ENCODE results near the gene PARP16.
"Not testable (repeated sequence)": the region's sequence is repeated elsewhere in the genome, so short reads cannot be mapped to it uniquely, and the experiment has no call there.

The PARP16 gene

GRCh38 chr15:65246939-65247338, 39.7 kb downstream of the PARP16 start:
- DNase-seq (ENCODE audit: insufficient read length, low spot score) (no peak), FAIRE-seq (no peak)
- no peak for TF ChIP-seq CTCF (IDR thresholded peaks at IDR 0.05; ENCODE audit: insufficient read depth, missing control alignments)

GRCh38 chr15:65246026-65246714, 40.5 kb downstream of the PARP16 start:
- TF ChIP-seq CTCF (IDR thresholded peaks at IDR 0.05; ENCODE audit: insufficient read depth, missing control alignments), result no peak
- FAIRE-seq (no peak), DNase-seq (ENCODE audit: insufficient read length, low spot score) (no peak)

- no peak for FAIRE-seq
- TF ChIP-seq CTCF (IDR thresholded peaks at IDR 0.05; ENCODE audit: insufficient read depth, missing control alignments), result no peak
- no peak for DNase-seq (ENCODE audit: insufficient read length, low spot score)
Observed at GRCh38 chr15:65245096-65245856, 41.4 kb downstream of the PARP16 start.

GRCh38 chr15:65244638-65245037, 42.0 kb downstream of the PARP16 start:
- FAIRE-seq (no peak), DNase-seq (ENCODE audit: insufficient read length, low spot score) (no peak)
- no peak for TF ChIP-seq CTCF (IDR thresholded peaks at IDR 0.05; ENCODE audit: insufficient read depth, missing control alignments)

- not testable (repeated sequence) for FAIRE-seq; DNase-seq (ENCODE audit: insufficient read length, low spot score)
Observed at GRCh38 chr15:65236443-65236842, 50.2 kb downstream of the PARP16 start.

- FAIRE-seq, result no peak
- DNase-seq (ENCODE audit: insufficient read length, low spot score), result no peak
- no peak for TF ChIP-seq CTCF (IDR thresholded peaks at IDR 0.05; ENCODE audit: insufficient read depth, missing control alignments)
Observed at GRCh38 chr15:65233696-65234095, 53.0 kb downstream of the PARP16 start.

- FAIRE-seq, result no peak
- no peak for TF ChIP-seq CTCF (IDR thresholded peaks at IDR 0.05; ENCODE audit: insufficient read depth, missing control alignments)
- DNase-seq (ENCODE audit: insufficient read length, low spot score), result no peak
Observed at GRCh38 chr15:65232520-65232919, 54.2 kb downstream of the PARP16 start.

Data from D721Med (cell line).